GM23248 (cell line): ENCODE results near the gene OPRL1.

ENCODE experiments used
- EZH2 ChIP-seq: fragments of 200-600 bp; sonication (generic); IDR thresholded peaks from 2 replicates; pipeline ENCODE4 v1.6.1; 2018; ENCODE audit warnings: antibody characterized with exemption, mild to moderate bottlenecking; ENCODE audit not compliant: insufficient read depth, poor library complexity, severe bottlenecking
- EZH2phosphoT487 ChIP-seq: fragments of 200-600 bp; sonication (generic); IDR thresholded peaks from 2 replicates; pipeline ENCODE4 v1.6.1; 2018; ENCODE audit warnings: antibody characterized with exemption, moderate library complexity, mild to moderate bottlenecking, low read depth; ENCODE audit not compliant: insufficient read depth

DNA sequence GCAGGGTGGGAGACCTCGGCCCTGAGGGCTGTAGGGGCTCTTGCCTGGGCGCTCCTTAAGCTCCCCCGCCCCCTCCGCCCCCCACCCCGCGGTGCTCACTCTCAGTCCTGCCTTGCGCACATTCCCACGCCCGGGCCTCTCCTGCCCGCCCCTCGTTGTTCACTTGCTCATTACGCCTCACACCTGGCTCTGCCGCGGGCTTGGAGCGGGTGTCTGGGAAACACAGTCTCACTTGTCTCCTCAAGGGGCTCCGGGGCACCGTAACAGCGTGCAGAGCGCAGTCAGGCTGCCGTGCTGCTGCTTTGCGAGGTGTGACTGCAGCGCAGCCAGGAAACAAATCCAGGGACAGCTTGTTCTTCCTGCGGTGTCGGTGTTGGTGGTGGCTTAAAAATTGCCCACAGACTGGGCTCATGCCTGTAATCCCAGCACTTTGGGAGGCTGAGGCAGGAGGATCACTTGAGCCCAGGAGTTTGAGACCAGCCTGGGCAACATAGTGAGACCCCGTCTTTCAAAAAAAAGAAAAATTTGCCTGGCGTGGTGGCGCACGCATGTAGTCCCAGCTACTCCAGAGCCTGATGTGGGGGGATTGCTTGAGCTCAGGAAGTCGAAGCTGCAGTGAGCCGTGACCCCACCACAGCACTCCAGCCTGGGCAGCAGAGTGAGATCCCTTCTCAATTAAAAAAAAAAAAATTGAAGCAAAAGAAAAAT is 22.9 kb downstream of the OPRL1 start:
- TF ChIP-seq EZH2 (peak; percentile 42), EZH2phosphoT487 (no peak)
